NB4 (cell line): ENCODE measurements around the gene GBX2.

Experiments used
- MYC ChIP-seq: IDR thresholded peaks from 2 replicates; pipeline ENCODE4 v1.6.1; 2011; ENCODE audit warnings: low read depth, low read length
- POLR2A ChIP-seq: IDR thresholded peaks from 2 replicates; pipeline ENCODE4 v1.6.1; 2011; ENCODE audit warnings: mild to moderate bottlenecking; ENCODE audit not compliant: insufficient read length; ENCODE audit errors: extremely low read depth
- TF ChIP-seq, protein P1 (sequence below): IDR thresholded peaks from one replicate; pipeline ENCODE4 v1.5.1; 2012; ENCODE audit warnings: low read depth, low read length
- TF ChIP-seq, protein P2 (sequence below): IDR thresholded peaks from 2 replicates; pipeline ENCODE4 v1.6.1; 2011; ENCODE audit warnings: low read depth, low read length

DNA sequence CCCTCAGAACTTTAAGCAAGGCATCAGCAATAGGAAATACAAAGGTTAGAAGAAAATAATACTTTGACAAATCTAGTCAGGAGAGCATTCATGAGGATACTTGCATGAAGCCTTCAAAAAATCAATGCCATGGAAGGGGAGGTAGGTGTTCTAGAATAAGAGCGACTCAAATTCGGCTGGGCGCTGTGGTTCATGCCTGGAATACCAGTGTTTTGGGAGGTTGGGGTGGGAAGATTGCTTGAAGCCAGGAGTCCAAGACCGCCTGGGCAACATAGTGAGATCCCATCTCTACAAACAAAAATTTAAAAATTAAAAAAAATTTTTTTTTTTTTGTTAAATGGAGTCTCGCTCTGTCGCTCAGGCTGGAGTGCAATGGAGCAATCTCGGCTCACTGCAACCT lies 21.8 kb downstream of the GBX2 start:
- TF ChIP-seq POLR2A (no peak), MYC (no peak)
- TF ChIP-seq, protein P1, sequence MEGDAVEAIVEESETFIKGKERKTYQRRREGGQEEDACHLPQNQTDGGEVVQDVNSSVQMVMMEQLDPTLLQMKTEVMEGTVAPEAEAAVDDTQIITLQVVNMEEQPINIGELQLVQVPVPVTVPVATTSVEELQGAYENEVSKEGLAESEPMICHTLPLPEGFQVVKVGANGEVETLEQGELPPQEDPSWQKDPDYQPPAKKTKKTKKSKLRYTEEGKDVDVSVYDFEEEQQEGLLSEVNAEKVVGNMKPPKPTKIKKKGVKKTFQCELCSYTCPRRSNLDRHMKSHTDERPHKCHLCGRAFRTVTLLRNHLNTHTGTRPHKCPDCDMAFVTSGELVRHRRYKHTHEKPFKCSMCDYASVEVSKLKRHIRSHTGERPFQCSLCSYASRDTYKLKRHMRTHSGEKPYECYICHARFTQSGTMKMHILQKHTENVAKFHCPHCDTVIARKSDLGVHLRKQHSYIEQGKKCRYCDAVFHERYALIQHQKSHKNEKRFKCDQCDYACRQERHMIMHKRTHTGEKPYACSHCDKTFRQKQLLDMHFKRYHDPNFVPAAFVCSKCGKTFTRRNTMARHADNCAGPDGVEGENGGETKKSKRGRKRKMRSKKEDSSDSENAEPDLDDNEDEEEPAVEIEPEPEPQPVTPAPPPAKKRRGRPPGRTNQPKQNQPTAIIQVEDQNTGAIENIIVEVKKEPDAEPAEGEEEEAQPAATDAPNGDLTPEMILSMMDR = no peak
- TF ChIP-seq, protein P2, sequence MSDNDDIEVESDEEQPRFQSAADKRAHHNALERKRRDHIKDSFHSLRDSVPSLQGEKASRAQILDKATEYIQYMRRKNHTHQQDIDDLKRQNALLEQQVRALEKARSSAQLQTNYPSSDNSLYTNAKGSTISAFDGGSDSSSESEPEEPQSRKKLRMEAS = no peak
